HG03469 (cell line): Measurements from ENCODE around the gene WNT10A.
"Not testable (repeated sequence)": the region's sequence is repeated elsewhere in the genome, so short reads cannot be mapped to it uniquely, and the experiment has no call there.

Experiments
- ATAC-seq: cut with Tn5 transposase; IDR thresholded peaks from one replicate; pipeline ENCODE4 v1.9.1; 2021; ENCODE audit warnings: mild to moderate bottlenecking, moderate library complexity, moderate number of reproducible peaks; ENCODE audit not compliant: unreplicated experiment

The WNT10A gene

GRCh38 chr2:218880102-218880858, at the start of gene WNT10A:
Gene WNT10A, plus strand, starts transcription at chr2:218880852. Its CDS starts 144 bp downstream, at chr2:218880996.
- ATAC-seq = peak; percentile 55

GRCh38 chr2:218831378-218831990, 49.2 kb upstream of the WNT10A start, which contains the start of gene PRKAG3:
Gene PRKAG3, minus strand, starts transcription at chr2:218831803.
- no peak for ATAC-seq

- ATAC-seq = no peak
Measured at GRCh38 chr2:218832081-218832480, 48.6 kb upstream of the WNT10A start.

- no peak for ATAC-seq
Measured at GRCh38 chr2:218832520-218832919, 48.1 kb upstream of the WNT10A start.

GRCh38 chr2:218833023-218833609, 47.5 kb upstream of the WNT10A start:
- no peak for ATAC-seq

- ATAC-seq = no peak
Measured at GRCh38 chr2:218834685-218835084, 46.0 kb upstream of the WNT10A start.

GRCh38 chr2:218837495-218837894, 43.2 kb upstream of the WNT10A start:
- no peak for ATAC-seq

- ATAC-seq = no peak
Measured at GRCh38 chr2:218839430-218839829, 41.2 kb upstream of the WNT10A start.

GRCh38 chr2:218839888-218840287, 40.8 kb upstream of the WNT10A start:
- no peak for ATAC-seq

- ATAC-seq = not testable (repeated sequence)
Measured at GRCh38 chr2:218844334-218844733, 36.3 kb upstream of the WNT10A start.

- not testable (repeated sequence) for ATAC-seq
Measured at GRCh38 chr2:218846963-218847362, 33.7 kb upstream of the WNT10A start.

GRCh38 chr2:218849721-218850120, 30.9 kb upstream of the WNT10A start:
- no peak for ATAC-seq

GRCh38 chr2:218850796-218851195, 29.9 kb upstream of the WNT10A start:
- no peak for ATAC-seq

GRCh38 chr2:218851286-218851685, 29.4 kb upstream of the WNT10A start:
- ATAC-seq = no peak

GRCh38 chr2:218852911-218853667, 27.6 kb upstream of the WNT10A start:
- no peak for ATAC-seq

GRCh38 chr2:218853766-218854165, 26.9 kb upstream of the WNT10A start:
- ATAC-seq = no peak

- ATAC-seq = no peak
Measured at GRCh38 chr2:218854860-218855259, 25.8 kb upstream of the WNT10A start.

- no peak for ATAC-seq
Measured at GRCh38 chr2:218855305-218856166, 25.1 kb upstream of the WNT10A start.

- no peak for ATAC-seq
Measured at GRCh38 chr2:218856167-218856895, 24.3 kb upstream of the WNT10A start.

GRCh38 chr2:218856896-218857243, 23.8 kb upstream of the WNT10A start:
- no peak for ATAC-seq
